ENCODE results near the gene MRPS6. TPM values are rescaled to one million over a fixed set of nuclear protein-coding genes. Genes with fewer than 3 reads are reported as not detected.

Gene MRPS6
- total RNA-seq, 2 donors from 2014 or later, result 54.8 to 67.2 TPM

- intact Hi-C loops (cut with DNase I), result no loop called here
- DNase-seq, result no peak
- no peak for ATAC-seq
Measured at GRCh38 chr21:34152500-34152899, 79.1 kb downstream of the MRPS6 start.

DNA sequence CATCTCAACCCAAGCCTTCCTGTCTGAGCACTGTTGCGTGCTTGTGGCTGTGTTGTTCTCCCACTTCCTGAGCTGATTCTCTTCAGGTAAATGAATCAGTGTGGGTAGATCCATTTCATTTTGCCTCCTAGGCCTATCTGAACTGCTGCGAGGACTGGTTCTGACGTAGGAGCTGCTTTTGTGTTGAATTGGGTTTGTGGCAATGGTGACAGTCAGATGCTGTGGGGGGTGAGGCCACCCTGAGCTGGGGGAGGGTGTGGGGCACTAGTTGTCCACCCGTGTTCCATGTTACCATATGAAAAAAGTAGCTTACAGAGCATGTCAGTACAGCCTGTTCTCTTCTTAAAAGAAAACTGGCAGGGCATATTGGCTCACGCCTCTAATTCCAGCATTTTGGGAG, 81.5 kb downstream of the MRPS6 start:
- DNase-seq, result no peak
- intact Hi-C loops (cut with DNase I), result no loop called here
- ATAC-seq, result no peak

DNA sequence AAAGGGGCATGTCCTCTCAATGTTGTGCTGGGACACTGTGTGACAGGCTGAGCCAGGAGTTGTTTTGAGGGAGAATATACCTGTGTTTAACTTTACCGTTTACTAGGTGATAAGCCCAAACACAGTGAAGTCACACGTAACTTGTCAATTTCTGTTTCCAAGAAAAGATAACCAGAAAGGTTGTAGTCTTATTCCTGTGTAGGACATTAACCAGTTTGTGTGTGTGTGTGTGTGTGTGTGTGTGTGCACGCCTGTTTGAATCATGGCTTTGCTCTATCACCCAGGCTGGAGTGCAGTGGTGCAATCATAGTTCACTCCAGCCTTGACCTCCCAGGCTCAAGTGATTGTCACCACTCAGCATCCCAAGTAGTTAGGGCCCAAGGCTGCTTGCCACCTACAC, 83.6 kb downstream of the MRPS6 start:
- intact Hi-C loops (cut with DNase I), result no loop called here
- no peak for ATAC-seq
- DNase-seq, result no peak

GRCh38 chr21:34157521-34157920, 84.1 kb downstream of the MRPS6 start:
- ATAC-seq (no peak), DNase-seq (no peak)
- intact Hi-C loops (cut with DNase I), result no loop called here

GRCh38 chr21:34158866-34159835, 85.8 kb downstream of the MRPS6 start:
- DNase-seq, result no peak
- ATAC-seq, result no peak
- intact Hi-C loops (cut with DNase I), result no loop called here

DNA sequence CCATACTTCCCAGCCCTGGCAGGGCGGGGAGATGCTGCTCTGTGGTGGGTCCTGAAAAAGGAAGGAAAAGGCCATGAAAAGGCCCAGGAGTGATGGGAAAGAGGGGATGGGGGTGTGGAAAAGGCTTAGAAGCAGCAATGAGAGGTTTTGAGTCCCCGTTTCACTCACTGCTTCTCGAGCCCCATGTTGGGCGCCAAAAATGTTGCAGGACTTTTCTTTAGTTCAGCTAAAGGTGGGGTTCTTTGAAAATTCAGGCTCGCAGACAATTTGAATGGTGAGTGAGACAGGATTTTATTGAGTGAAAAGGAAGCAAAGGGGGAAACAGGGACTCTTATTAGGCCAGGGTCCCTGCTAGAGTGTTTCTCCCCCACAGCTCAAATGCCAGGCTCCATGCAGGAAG, 93.1 kb downstream of the MRPS6 start:
- intact Hi-C loops (cut with DNase I), result no loop called here
- DNase-seq (no peak), ATAC-seq (no peak)

DNA sequence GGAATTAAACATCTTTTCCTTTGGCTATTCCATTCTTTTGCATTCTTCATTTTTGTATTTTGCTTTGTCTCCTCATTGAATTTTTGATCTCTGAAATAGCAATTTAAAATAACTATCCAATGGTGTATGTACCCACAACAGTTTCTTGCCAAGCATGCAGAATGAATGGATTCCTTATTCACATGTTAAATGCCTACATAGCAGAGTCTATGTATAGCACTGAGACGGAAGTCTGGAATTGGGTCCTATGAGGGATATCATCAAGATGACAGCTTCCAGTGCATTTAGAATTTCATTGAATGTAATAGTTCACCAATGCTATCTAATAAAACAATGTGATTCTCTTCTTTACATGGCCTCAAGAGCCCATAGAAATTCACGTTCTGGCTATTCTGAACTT, 97.5 kb downstream of the MRPS6 start:
- intact Hi-C loops (cut with DNase I), result no loop called here
- ATAC-seq, result no peak

GRCh38 chr21:34174470-34174869, 101.1 kb downstream of the MRPS6 start:
- intact Hi-C loops (cut with DNase I), result no loop called here
- ATAC-seq (no peak), DNase-seq (no peak)

More for the DNA sequence above, 97.5 kb downstream of the MRPS6 start:
- DNase-seq, result no peak

DNA sequence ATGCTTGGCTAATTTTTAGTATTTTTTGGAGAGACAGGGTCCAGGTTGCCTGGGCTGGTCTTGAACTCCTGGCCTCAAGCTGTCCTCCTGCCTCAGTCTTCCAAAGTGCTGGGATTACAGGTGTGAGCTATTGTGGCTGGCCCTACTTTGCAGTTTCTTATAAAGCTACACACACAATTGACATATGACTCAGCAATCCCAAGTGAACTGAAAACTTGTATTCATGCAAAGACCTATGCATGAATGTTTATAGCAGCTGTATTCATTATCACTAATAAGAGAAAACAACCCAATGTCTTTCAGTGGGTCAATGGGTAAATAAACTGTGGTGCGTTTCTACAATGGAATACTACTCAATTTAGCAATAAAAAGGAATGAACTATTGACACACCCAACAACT, 103.1 kb downstream of the MRPS6 start:
- ATAC-seq, result no peak
- intact Hi-C loops (cut with DNase I), result no loop called here
- DNase-seq, result no peak

DNA sequence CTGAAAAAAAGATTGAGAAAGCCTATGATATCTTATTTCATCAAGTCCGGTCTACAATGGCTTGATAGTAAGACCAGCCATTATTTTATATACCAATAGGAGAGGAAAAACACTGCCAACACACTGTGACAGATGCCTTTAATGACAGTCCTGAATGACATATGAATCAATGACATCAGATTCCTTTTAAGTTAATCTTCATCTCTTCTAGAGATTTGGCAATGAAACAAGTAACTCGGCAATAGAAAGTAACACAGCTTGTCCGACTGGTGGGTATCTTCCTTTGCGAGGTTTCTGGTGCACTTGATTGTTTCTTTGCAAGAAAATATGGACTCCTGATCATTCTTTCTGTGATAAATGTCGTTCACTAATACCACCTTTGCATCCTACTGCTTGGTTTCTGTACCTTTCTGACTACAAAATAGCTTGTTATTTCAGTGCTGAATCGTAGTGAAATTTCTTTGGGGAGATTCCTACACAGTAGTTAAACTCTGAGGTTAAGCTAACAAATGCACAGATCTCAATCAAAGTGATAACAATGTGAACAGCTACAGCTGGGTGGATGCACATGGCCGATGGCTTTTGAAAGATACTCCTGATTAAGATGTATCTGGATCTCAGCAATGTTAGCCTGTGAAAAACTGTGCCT, 104.7 kb downstream of the MRPS6 start:
- ATAC-seq (no peak), DNase-seq (no peak)
- intact Hi-C loops (cut with DNase I), result no loop called here

DNA sequence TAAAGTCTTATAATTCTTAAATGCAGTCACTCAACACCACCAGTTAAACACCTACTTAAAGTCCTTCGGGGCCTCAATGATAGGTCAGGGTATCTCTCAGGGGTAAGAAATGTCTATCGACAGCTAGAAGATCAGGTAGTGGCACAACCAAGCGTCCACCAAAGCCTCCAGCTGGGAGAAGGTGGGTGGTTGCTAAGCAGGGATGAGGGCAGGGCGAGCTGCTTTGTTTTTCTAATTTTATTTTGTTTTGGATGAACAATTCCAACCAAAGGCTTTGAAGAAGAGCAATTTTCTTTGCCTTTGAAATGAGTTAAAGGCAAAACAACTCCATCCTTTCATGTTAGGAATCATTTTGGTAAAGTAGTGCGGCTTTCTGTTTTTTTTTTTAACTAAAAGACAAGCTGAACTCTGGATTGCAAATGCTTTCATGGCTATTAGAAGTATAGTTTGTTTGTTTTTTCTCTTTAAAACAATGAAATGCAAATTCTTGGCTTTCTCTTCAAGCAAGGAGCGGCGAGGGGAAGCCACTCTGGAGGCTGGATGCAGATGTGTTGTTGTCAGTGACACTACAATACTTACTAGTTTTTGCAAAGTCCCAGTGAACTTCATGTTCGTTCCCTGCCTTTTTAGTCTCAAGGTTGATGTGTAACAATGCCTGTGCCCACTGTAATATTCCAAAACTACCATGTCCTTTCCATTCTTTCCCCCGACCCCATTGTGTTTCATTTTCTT, 106.0 kb downstream of the MRPS6 start:
- intact Hi-C loops (cut with DNase I), result no loop called here

GRCh38 chr21:34180407-34180806, 107.0 kb downstream of the MRPS6 start:
- DNase-seq, result no peak
- intact Hi-C loops (cut with DNase I), result no loop called here
- peak in 1 of 2 donors; percentile 59 for ATAC-seq

More for the DNA sequence above, 106.0 kb downstream of the MRPS6 start:
- ATAC-seq, result no peak
- no peak for DNase-seq

DNA sequence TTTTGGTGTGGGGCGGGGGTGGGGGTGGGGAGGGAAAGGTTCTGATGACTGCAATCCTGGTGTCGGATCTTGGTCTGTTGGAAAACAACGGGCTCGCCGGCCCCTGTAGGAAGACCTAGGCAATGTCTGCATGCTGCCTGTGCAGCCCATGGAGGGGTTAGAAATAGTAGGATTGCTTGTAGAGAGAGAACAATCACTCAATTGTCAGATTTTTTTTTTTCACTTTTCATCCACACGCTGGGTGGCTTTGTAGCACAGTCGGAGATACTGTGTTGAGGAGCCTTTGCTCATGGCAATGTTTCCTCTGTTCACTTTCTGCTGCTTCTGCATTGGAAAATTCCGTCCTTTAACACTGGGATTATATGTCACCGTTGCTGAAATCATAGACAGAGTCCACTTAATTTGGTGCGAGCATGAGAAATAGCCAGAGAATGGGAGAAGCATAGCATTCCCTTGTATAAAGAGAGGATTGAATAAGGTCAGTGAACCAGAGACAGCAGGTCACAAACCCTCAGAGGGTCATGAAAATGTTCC, 107.5 kb downstream of the MRPS6 start:
- DNase-seq, result no peak
- ATAC-seq, result peak; percentile 36 to 39
- intact Hi-C loops (cut with DNase I), result no loop called here

DNA sequence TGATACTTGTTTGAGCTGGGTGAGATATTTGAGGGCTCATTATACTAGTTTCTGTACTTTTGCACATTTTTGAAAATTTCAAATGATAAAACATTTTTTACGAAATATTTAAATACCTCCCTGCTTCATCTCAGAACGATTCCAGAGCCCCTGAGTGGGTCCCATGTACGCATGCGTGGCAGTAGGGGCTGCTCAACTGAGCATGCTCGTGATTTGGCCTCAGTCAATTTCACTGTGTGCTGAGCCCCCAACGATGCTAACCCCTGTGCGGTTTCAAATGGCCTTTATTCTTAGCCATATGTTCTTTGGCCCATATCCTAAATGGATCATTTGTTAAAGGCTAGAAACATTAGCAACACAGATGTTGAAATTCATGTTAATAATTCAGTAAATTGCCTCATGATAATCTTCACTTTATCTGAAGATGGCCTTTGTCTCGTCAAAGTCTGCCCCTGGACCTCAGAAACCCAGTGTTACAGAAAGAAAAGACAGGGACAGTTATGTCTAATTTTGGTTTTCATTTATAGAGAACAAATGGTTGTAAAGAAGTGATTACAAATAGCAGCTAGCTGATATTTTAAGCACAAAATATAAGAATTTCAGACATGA, 108.2 kb downstream of the MRPS6 start:
- ATAC-seq, result no peak
- intact Hi-C loops (cut with DNase I), result no loop called here
- DNase-seq, result no peak

GRCh38 chr21:34182436-34182835, 109.1 kb downstream of the MRPS6 start:
- DNase-seq (no peak), ATAC-seq (no peak)
- intact Hi-C loops (cut with DNase I), result no loop called here

GRCh38 chr21:34183331-34183928, 110.1 kb downstream of the MRPS6 start:
- DNase-seq (no peak), ATAC-seq (no peak)
- intact Hi-C loops (cut with DNase I), result no loop called here

GRCh38 chr21:34184232-34184631, 110.9 kb downstream of the MRPS6 start:
- DNase-seq (no peak), ATAC-seq (no peak)
- intact Hi-C loops (cut with DNase I), result no loop called here

DNA sequence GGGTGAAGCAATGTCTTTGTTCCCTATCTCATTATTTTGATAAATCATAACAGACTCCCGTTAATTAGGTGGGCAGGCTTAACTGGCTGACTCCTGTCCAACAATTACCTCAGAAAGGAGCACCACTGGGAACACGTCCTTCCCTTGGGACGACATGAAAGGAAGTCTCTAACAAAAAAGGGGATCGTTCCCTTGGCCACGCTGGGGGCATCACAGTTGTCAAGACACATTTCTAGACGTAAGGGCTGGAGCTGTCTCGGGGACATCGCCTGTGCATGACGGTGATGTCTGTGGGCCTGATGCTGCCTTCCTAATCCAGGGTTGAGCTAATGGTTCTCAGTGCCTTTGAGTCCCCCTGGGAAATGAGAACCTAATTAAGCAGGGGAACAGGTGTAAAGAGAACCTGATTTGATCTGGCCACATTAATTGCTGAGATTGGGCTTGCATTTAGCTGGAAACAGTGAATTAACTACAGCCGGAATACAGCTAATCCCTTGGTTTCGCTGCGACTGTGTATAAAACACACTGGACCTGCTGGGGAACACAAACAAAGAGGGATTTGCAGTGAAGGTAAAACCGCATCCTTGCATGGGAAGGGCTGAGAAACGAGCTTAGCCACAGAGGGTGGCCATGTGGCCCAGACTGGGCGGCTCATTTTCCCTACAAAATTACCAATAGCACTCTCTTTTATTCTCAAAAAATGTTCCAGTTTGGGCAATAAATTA, 111.8 kb downstream of the MRPS6 start:
- DNase-seq (no peak), ATAC-seq (no peak)
- intact Hi-C loops (cut with DNase I), result no loop called here
